ENCODE results near the gene ADNP.

- TF ChIP-seq EP300 (IDR thresholded peaks at IDR 0.05; ENCODE audit: borderline replicate concordance) (no peak), TAF1 (IDR thresholded peaks at IDR 0.05; ENCODE audit: low read depth) (no peak), YY1 (IDR thresholded peaks at IDR 0.05; ENCODE audit: low read depth) (no peak), CREB1 (IDR thresholded peaks at IDR 0.05; ENCODE audit: low read depth) (no peak), RAD21 (IDR thresholded peaks at IDR 0.05; ENCODE audit: low read depth) (no peak), REST (IDR thresholded peaks at IDR 0.05; ENCODE audit: low read depth) (no peak)
- TF ChIP-seq, protein P1, sequence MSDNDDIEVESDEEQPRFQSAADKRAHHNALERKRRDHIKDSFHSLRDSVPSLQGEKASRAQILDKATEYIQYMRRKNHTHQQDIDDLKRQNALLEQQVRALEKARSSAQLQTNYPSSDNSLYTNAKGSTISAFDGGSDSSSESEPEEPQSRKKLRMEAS (IDR thresholded peaks at IDR 0.05), result no peak
Observed at GRCh38 chr20:50933589-50933988, 2.4 kb upstream of the ADNP start.

Data from Ishikawa (cell line).